Stimulated activated CD8-positive, alpha-beta memory T cell treated with anti-CD3 and anti-CD28 coated beads, Interleukin-15, amount 100 ng/mL, for 4 hours (primary cell): ENCODE measurements around the gene OTC.

ENCODE experiments used
- DNase-seq, 2 donors: peaks; one replicate each; pipeline ENCODE4 v3.0.0-alpha.2; 2020; ENCODE audit warnings: low read depth in 2 of 2

Gene OTC

GRCh38 chrX:38352362-38352761 is at the start of gene OTC:
OTC (plus strand) TSS chrX:38352604; CDS start chrX:38352697, 93 bp downstream.
- DNase-seq = no peak

GRCh38 chrX:38304010-38304409 is 48.4 kb upstream of the OTC start:
- no peak for DNase-seq

- no peak for DNase-seq
These were observed 46.4 kb upstream of the OTC start for GRCh38 chrX:38305971-38306370.

GRCh38 chrX:38311743-38312142 is 40.7 kb upstream of the OTC start:
- no peak for DNase-seq

GRCh38 chrX:38312436-38312835 is 40.0 kb upstream of the OTC start:
- DNase-seq = no peak

GRCh38 chrX:38313190-38313589 is 39.2 kb upstream of the OTC start:
- no peak for DNase-seq

GRCh38 chrX:38315186-38315585 is 37.2 kb upstream of the OTC start:
- DNase-seq = no peak

- DNase-seq = no peak
These were observed 34.2 kb upstream of the OTC start for GRCh38 chrX:38318196-38318595.

- DNase-seq = no peak
These were observed 33.8 kb upstream of the OTC start for GRCh38 chrX:38318606-38319005.

GRCh38 chrX:38320819-38321218 is 31.6 kb upstream of the OTC start:
- DNase-seq = no peak

- no peak for DNase-seq
These were observed 26.3 kb upstream of the OTC start for GRCh38 chrX:38326086-38326485.

GRCh38 chrX:38327007-38327774 is 25.2 kb upstream of the OTC start, which contains the start of gene RPGR:
RPGR (minus strand) TSS chrX:38327509; CDS start chrX:38327367, 142 bp downstream.
- DNase-seq = peak; percentile 71 to 82

- DNase-seq = no peak
These were observed 24.7 kb upstream of the OTC start for GRCh38 chrX:38327775-38328081.

- no peak for DNase-seq
These were observed 19.9 kb upstream of the OTC start for GRCh38 chrX:38332505-38332904.

GRCh38 chrX:38335382-38335781 is 17.0 kb upstream of the OTC start:
- DNase-seq = no peak

GRCh38 chrX:38336538-38337240 is 15.7 kb upstream of the OTC start:
- DNase-seq = no peak

- no peak for DNase-seq
These were observed 11.0 kb upstream of the OTC start for GRCh38 chrX:38341442-38341841.

- DNase-seq = no peak
These were observed 9.3 kb upstream of the OTC start for GRCh38 chrX:38342853-38343778.

- DNase-seq = no peak
These were observed 6.3 kb upstream of the OTC start for GRCh38 chrX:38346150-38346549.

GRCh38 chrX:38347136-38347535 is 5.3 kb upstream of the OTC start:
- no peak for DNase-seq

GRCh38 chrX:38351346-38351745 is 1.1 kb upstream of the OTC start:
- DNase-seq = no peak

GRCh38 chrX:38356401-38356800 is 4.0 kb downstream of the OTC start:
- DNase-seq = no peak
